Kidney (tissue), 14 donors: ENCODE data around the gene TRIM3. TPM values are rescaled to one million over a fixed set of nuclear protein-coding genes. Genes with fewer than 3 reads are reported as not detected.
A peak's percentile ranks its signal among the peaks of the same experiment; 100 is the strongest.

Source experiments
- DNase-seq, 5 donors: peaks; one replicate each; pipeline ENCODE4 v3.0.0-alpha.2; 2013 to 2020
- FAIRE-seq: peaks from 2 replicates; lab custom pipeline; 2012; peaks lifted over from hg19 to GRCh38; lab: Jason Lieb, UNC
- H3K27ac ChIP-seq, 2 donors: one replicate each; pipeline ENCODE4 v1.7.0; 2013; ENCODE audit warnings: low read depth in 2 of 2, low read length in 2 of 2, inconsistent platforms in 1 of 2
- H3K27me3 ChIP-seq: one replicate; pipeline ENCODE4 v1.7.1; 2013; ENCODE audit warnings: low read length, inconsistent platforms; ENCODE audit not compliant: control insufficient read depth, insufficient read depth
- H3K36me3 ChIP-seq, 3 donors: one replicate each; pipeline versions ENCODE4 v1.7.0 to v1.7.1; 2013; ENCODE audit warnings: low read length in 3 of 3, control low read depth in 1 of 3, inconsistent platforms in 1 of 3; ENCODE audit not compliant: insufficient read depth in 3 of 3, control insufficient read depth in 2 of 3
- H3K4me1 ChIP-seq, 3 donors: one replicate each; pipeline versions ENCODE4 v1.7.0 to v1.7.1; 2013; ENCODE audit warnings: low read length in 3 of 3, inconsistent platforms in 1 of 3, low read depth in 1 of 3; ENCODE audit not compliant: control insufficient read depth in 2 of 3, insufficient read depth in 2 of 3
- H3K4me3 ChIP-seq, 3 donors: one replicate each; pipeline versions ENCODE4 v1.7.0 to v1.8.1; 2013; ENCODE audit warnings: low read length in 3 of 3, control low read depth in 1 of 3, inconsistent platforms in 1 of 3
- H3K9ac ChIP-seq, 3 donors: one replicate each; pipeline versions ENCODE4 v1.7.0 to v1.7.1; 2013; ENCODE audit warnings: low read length in 3 of 3, control low read depth in 1 of 3, inconsistent platforms in 1 of 3
- H3K9me3 ChIP-seq, 3 donors: one replicate each; pipeline versions ENCODE4 v1.7.0 to v1.7.1; 2013; ENCODE audit warnings: low read length in 3 of 3, control low read depth in 1 of 3, inconsistent platforms in 1 of 3; ENCODE audit not compliant: control insufficient read depth in 2 of 3, insufficient read depth in 1 of 3
- CTCF ChIP-seq: IDR thresholded peaks from 3 replicates; pipeline ENCODE4 v1.5.1; 2012; ENCODE audit warnings: mild to moderate bottlenecking, moderate library complexity, borderline replicate concordance; ENCODE audit not compliant: insufficient read depth; ENCODE audit errors: extremely low read depth
- intact Hi-C: fragments of 100-400 bp; cut with DNase I; formaldehyde crosslinking; loops from one replicate; pipeline ENCODE4 v1.11.1; 2022
- polyA plus RNA-seq: library from polyadenylated mRNA; stranded (reverse); fragments of 350-450 nt; fragmentation: Illumina TruSeq; extraction: RNeasy Lipid Tissue Mini Kit (QIAGEN cat#74804); gene quantifications from one replicate; pipeline ENCODE4 v1.2.3, GENCODE V29; 2014; ENCODE audit warnings: low read depth, low replicate concordance; ENCODE audit not compliant: insufficient read depth
- total RNA-seq: library from RNA; stranded (reverse); fragmentation: NEBNext Ultra II Directional; extraction: Animal tissue kit (Norgen Biotek cat#: 25700); gene quantifications from one replicate; pipeline ENCODE4 v1.2.1, GENCODE V29; 2021
- donor health status: control.
- donor health status: control.
- donor health status: control.
- donor health status: control.
- donor health status: control.
- donor health status: DM: yes; HTN: yes; CAD: no.
- donor health status: Normal renal cell carcinoma (clear cell type).

TRIM3 gene
- total and polyA plus RNA-seq, 2 donors from 2014 or later, result 10.8 to 20.8 TPM

GRCh38 chr11:6520265-6520664 lies 46.5 kb upstream of the TRIM3 start:
- Histone ChIP-seq H3K27ac (no peak overlapping the region), H3K4me1 (no peaks in the 10 kb centered on the region), H3K9ac (no peak overlapping the region), H3K4me3 (no peak overlapping the region), H3K9me3 (no peaks in the 10 kb centered on the region), H3K27me3 (no peaks in the 10 kb centered on the region), H3K36me3 (peaks cover 0 to 7% (median 3%) of the 10 kb centered on the region in 3 donors)
- DNase-seq (no peak), FAIRE-seq (no peak)
- TF ChIP-seq CTCF, result no peak
- intact Hi-C loops, result no loop called here

- DNase-seq, result no peak
- H3K27me3 ChIP-seq, result no peaks in the 10 kb centered on the region
- intact Hi-C loops, result no loop called here
- H3K4me3 ChIP-seq, result no peak overlapping the region
- H3K27ac ChIP-seq, result no peak overlapping the region
- no peak for FAIRE-seq
- H3K9me3 ChIP-seq, result no peaks in the 10 kb centered on the region
- H3K4me1 ChIP-seq, result no peaks in the 10 kb centered on the region
- no peak overlapping the region for H3K9ac ChIP-seq
- peaks cover 0 to 7% (median 3%) of the 10 kb centered on the region in 3 donors for H3K36me3 ChIP-seq
- TF ChIP-seq CTCF, result no peak
Observed at GRCh38 chr11:6516865-6517264, 43.1 kb upstream of the TRIM3 start.

GRCh38 chr11:6505577-6506240 lies 32.0 kb upstream of the TRIM3 start:
- no peaks in the 10 kb centered on the region for H3K9me3 ChIP-seq
- DNase-seq (peak in 3 of 5 donors; percentile 22 to 77 (median 67)), FAIRE-seq (peak; percentile 52)
- H3K27me3 ChIP-seq, result no peaks in the 10 kb centered on the region
- H3K36me3 ChIP-seq, result no peaks in the 10 kb centered on the region
- no peak overlapping the region for H3K9ac ChIP-seq
- no peak overlapping the region for H3K27ac ChIP-seq
- H3K4me3 ChIP-seq, result no peak overlapping the region
- no peaks in the 10 kb centered on the region for H3K4me1 ChIP-seq
- TF ChIP-seq CTCF, result peak; percentile 58
- intact Hi-C loops, result loop anchor here (10.0 kb wide), 1 partner anchor 121 kb away; no protein-coding TSS in a partner anchor
